C4-2B (cell line): ENCODE measurements around the gene RCOR2.

Experiments
- ZFX ChIP-seq: fragments of 450-650 bp; IDR thresholded peaks from 2 replicates; pipeline ENCODE4 v1.6.1; 2017
- TF ChIP-seq, protein P1 (sequence below): fragments of 450-650 bp; conservative IDR thresholded peaks from 2 replicates; pipeline ENCODE4 v1.5.1; 2017; ENCODE audit warnings: mild to moderate bottlenecking

DNA sequence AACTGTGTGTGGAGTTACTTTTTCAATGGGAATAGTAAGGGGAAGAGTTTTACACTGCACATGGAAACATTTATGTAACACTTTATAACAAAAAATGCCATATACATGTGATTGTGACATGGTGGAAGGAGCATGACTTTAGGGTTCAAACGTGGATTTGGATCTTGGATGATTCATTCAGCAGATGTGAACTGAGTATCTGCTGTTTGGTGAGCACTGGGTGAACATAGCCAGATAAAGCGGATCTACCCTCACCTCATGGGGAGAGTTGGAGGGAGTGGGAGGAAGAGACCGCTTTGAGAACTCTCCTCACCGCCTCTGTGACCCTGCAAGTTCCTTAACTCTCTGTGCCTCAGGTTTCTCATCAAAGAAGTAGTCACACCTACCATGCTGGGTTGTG is 24.9 kb upstream of the RCOR2 start:
- TF ChIP-seq, protein P1, sequence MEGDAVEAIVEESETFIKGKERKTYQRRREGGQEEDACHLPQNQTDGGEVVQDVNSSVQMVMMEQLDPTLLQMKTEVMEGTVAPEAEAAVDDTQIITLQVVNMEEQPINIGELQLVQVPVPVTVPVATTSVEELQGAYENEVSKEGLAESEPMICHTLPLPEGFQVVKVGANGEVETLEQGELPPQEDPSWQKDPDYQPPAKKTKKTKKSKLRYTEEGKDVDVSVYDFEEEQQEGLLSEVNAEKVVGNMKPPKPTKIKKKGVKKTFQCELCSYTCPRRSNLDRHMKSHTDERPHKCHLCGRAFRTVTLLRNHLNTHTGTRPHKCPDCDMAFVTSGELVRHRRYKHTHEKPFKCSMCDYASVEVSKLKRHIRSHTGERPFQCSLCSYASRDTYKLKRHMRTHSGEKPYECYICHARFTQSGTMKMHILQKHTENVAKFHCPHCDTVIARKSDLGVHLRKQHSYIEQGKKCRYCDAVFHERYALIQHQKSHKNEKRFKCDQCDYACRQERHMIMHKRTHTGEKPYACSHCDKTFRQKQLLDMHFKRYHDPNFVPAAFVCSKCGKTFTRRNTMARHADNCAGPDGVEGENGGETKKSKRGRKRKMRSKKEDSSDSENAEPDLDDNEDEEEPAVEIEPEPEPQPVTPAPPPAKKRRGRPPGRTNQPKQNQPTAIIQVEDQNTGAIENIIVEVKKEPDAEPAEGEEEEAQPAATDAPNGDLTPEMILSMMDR: no peak
- no peak for TF ChIP-seq ZFX
